Adrenal gland (tissue), 12 donors: ENCODE results near the gene SART3. TPM values are rescaled to one million over a fixed set of nuclear protein-coding genes. Genes with fewer than 3 reads are reported as not detected.

Experiments
- DNase-seq, 7 donors: peaks; one replicate each; pipeline ENCODE4 v3.0.0-alpha.2; 2019 to 2020
- H3K27ac ChIP-seq, 5 donors: fragments of 200-600 bp; sonication (generic) in 4 of 5; 1 replicate in 3 of 5; 2 replicates in 2 of 5; pipeline versions ENCODE4 v1.5.1 to v1.8.0; 2016 to 2020; ENCODE audit warnings: mild to moderate bottlenecking in 1 of 5
- H3K27me3 ChIP-seq: fragments of 200-600 bp; 2 replicates; pipeline ENCODE4 v1.8.0; 2021
- H3K36me3 ChIP-seq, 2 donors: fragments of 200-600 bp; replicated peaks in 1 of 2; 1 replicate in 1 of 2; 2 replicates in 1 of 2; pipeline versions ENCODE4 v1.5.1 to v1.8.0; 2018 to 2022
- H3K4me1 ChIP-seq, 2 donors: fragments of 200-600 bp; replicated peaks in 1 of 2; 1 replicate in 1 of 2; 2 replicates in 1 of 2; pipeline versions ENCODE4 v1.5.1 to v1.8.0; 2018 to 2021
- H3K4me3 ChIP-seq, 4 donors: fragments of 200-600 bp; sonication (generic) in 3 of 4; one replicate each; pipeline ENCODE4 v1.5.1; 2016 to 2018
- H3K9me3 ChIP-seq, 3 donors: fragments of 200-600 bp; sonication (generic) in 1 of 3; replicated peaks in 1 of 3; 1 replicate in 2 of 3; 2 replicates in 1 of 3; pipeline versions ENCODE4 v1.5.1 to v1.8.0; 2016 to 2021
- CTCF ChIP-seq, 6 experiments: fragments of 450-650 bp in 4 of 6; fragments of 200-600 bp in 2 of 6; sonication (generic) in 1 of 6; IDR thresholded peaks; 1 replicate in 5 of 6; 2 replicates in 1 of 6; pipeline versions ENCODE4 v1.5.1 to v1.8.0; 2016 to 2021; ENCODE audit warnings: antibody characterized with exemption in 6 of 6, mild to moderate bottlenecking in 2 of 6, moderate library complexity in 1 of 6
- POLR2A ChIP-seq, 2 donors: fragments of 450-650 bp; IDR thresholded peaks; one replicate each; pipeline ENCODE4 v1.6.1; 2017; ENCODE audit warnings: antibody characterized with exemption in 2 of 2, mild to moderate bottlenecking in 2 of 2, moderate library complexity in 1 of 2
- WGBS, 4 donors: extraction: QIAGEN DNeasy Blood & Tissue Kit in 2 of 4; methylation state at CpG; one replicate each; pipeline versions ENCODE4 v1.1.5 to v1.1.7; 2013 to 2017; 5-methylcytosine and 5-hydroxymethylcytosine counted together
- intact Hi-C, 2 donors: fragments of 100-400 bp; cut with DNase I; formaldehyde crosslinking; loops; one replicate each; pipeline versions ENCODE4 v1.14.1 to v1.15.0; 2022 to 2023
- polyA plus RNA-seq, 3 donors: library from polyadenylated mRNA; stranded (reverse); fragments of 200-250 nt in 2 of 3; fragments of 350-450 nt in 1 of 3; fragmentation: Illumina TruSeq in 1 of 3; extraction: RNeasy Lipid Tissue Mini Kit (QIAGEN cat#74804) in 1 of 3; gene quantifications; one replicate each; pipeline ENCODE4 v1.2.3, GENCODE V29; 2013 to 2014
- total RNA-seq, 9 donors: library from RNA; depleted of rRNA in 4 of 9; stranded (reverse); fragments of >200 nt in 4 of 9; fragments of 120-200 nt in 1 of 9; fragmentation: NEBNext Ultra II Directional in 1 of 9; extraction: Animal tissue kit (Norgen Biotek cat#: 25700) in 1 of 9; gene quantifications; one replicate each; pipeline versions ENCODE4 v1.1.0 to v1.2.4, GENCODE V29; 2013 to 2023
- donor health status: healthy with polysubstance abuse.
- donor health status: Bipolar disorder and iron deficiency.
- donor health status: DM: yes; HTN: yes; CAD: no.
- donor health status: DM: no; HTN: no; CAD: no.
- donor health status: DM: no; HTN: no; CAD: no.
- donor health status: DM: yes; HTN: yes; CAD: no.

SART3 gene
- total and polyA plus RNA-seq, 12 donors = 27.5 to 79.3 (median 39.7) TPM

GRCh38 chr12:108565976-108566375 lies 5.0 kb upstream of the SART3 start:
- intact Hi-C loops = loop anchor here in 1 of 2 donors (5.0 to 10.0 kb wide), 2 partner anchors 51 to 229 kb away; no protein-coding TSS in a partner anchor
- 0 to 18% (median 11%) methylated on average over 1 to 2 of the region's 2 CpGs for WGBS, 4 donors
- peak; percentile 90 to 98 (median 96) for DNase-seq
- Histone ChIP-seq H3K4me1 (peaks cover 17 to 35% of the 10 kb centered on the region in 2 donors), H3K4me3 (no peak overlapping the region), H3K9me3 (no peaks in the 10 kb centered on the region), H3K27me3 (no peaks in the 10 kb centered on the region), H3K27ac (peak overlapping the region in 4 of 5 donors; percentile 1 to 95 (median 77)), H3K36me3 (peaks cover 0 to 63% of the 10 kb centered on the region in 2 donors)
- TF ChIP-seq POLR2A (IDR thresholded peaks at IDR 0.05) (no peak), CTCF (IDR thresholded peaks at IDR 0.05) (no peak)

DNA sequence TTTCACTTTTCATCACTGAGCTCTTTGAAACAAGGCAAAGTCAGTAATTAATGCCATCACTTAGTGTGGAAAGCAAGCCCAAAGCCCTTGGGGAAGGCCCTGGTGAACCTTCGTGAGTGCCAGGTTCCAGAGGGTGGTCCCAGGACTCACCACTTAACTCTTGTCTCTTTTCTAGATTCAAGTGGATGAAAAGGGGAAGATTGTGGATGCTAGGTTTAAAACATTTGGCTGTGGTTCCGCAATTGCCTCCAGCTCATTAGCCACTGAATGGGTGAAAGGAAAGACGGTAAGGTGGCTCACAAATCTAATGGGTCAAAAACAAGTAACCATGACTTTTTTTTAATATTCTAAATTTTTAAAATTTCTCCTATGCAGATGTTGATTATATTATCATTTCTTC lies 4.2 kb upstream of the SART3 start:
- intact Hi-C loops = loop anchor here in 1 of 2 donors (5.0 to 10.0 kb wide), 2 partner anchors 52 to 230 kb away; no protein-coding TSS in a partner anchor
- H3K9me3 ChIP-seq = no peaks in the 10 kb centered on the region
- TF ChIP-seq POLR2A (IDR thresholded peaks at IDR 0.05) (no peak), CTCF (IDR thresholded peaks at IDR 0.05) (no peak)
- DNase-seq = peak in 2 of 7 donors; percentile 13 to 40
- no peak overlapping the region for H3K4me3 ChIP-seq
- H3K27ac ChIP-seq = peak overlapping the region in 3 of 5 donors; percentile 30 to 95 (median 69)
- H3K36me3 ChIP-seq = peaks cover 0 to 62% of the 10 kb centered on the region in 2 donors
- H3K27me3 ChIP-seq = no peaks in the 10 kb centered on the region
- H3K4me1 ChIP-seq = peaks cover 19 to 37% of the 10 kb centered on the region in 2 donors
- WGBS, 4 donors = 78 to 88% (median 80%) methylated on average over 3 of the region's 3 CpGs

GRCh38 chr12:108564724-108565123 lies 3.8 kb upstream of the SART3 start:
- H3K9me3 ChIP-seq = no peaks in the 10 kb centered on the region
- peak in 1 of 7 donors; percentile 60 for DNase-seq
- no peaks in the 10 kb centered on the region for H3K27me3 ChIP-seq
- H3K36me3 ChIP-seq = peaks cover 0 to 58% of the 10 kb centered on the region in 2 donors
- peak overlapping the region in 3 of 5 donors; percentile 21 to 95 (median 30) for H3K27ac ChIP-seq
- H3K4me1 ChIP-seq = peaks cover 23 to 42% of the 10 kb centered on the region in 2 donors
- no peak overlapping the region for H3K4me3 ChIP-seq
- TF ChIP-seq POLR2A (IDR thresholded peaks at IDR 0.05) (no peak), CTCF (IDR thresholded peaks at IDR 0.05) (no peak)
- intact Hi-C loops = loop anchor here in 1 of 2 donors (5.0 to 10.0 kb wide), 2 partner anchors 53 to 230 kb away; no protein-coding TSS in a partner anchor

DNA sequence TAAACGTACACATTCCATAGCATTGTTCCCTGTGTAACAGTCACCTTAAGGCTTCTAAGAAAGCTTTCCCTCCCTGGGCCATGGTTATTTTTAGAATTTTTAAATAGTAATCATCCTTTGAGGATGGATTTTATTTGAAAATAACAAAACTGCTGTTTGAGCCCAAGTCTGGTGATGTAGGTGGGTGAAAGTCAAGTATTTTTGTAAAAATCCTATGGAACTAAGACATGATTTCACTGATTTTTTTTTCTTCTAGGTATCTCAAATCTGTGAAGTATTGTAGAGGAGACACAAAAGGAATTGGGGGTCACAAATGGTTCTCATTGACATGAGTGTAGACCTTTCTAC lies 2.8 kb upstream of the SART3 start:
- TF ChIP-seq CTCF (IDR thresholded peaks at IDR 0.05) = peak in 2 of 6 experiments; percentile 2 to 7
- no peak for TF ChIP-seq POLR2A (IDR thresholded peaks at IDR 0.05)
- H3K36me3 ChIP-seq = peaks cover 0 to 48% of the 10 kb centered on the region in 2 donors
- peak overlapping the region in 1 of 4 donors; percentile 85 for H3K4me3 ChIP-seq
- H3K4me1 ChIP-seq = peaks cover 25 to 51% of the 10 kb centered on the region in 2 donors
- no peaks in the 10 kb centered on the region for H3K9me3 ChIP-seq
- peak overlapping the region in 3 of 5 donors; percentile 8 to 98 (median 95) for H3K27ac ChIP-seq
- 0 to 10% (median 5%) methylated on average over 1 of the region's 1 CpG for WGBS, 4 donors
- H3K27me3 ChIP-seq = no peaks in the 10 kb centered on the region
- DNase-seq = no peak
- intact Hi-C loops = loop anchor here (2.0 to 10.0 kb wide), 2 partner anchors 55 to 231 kb away; no protein-coding TSS in a partner anchor
